ENCODE measurements around the gene GAGE12G.
"Not testable (repeated sequence)": the region's sequence is repeated elsewhere in the genome, so short reads cannot be mapped to it uniquely, and the experiment has no call there.

The GAGE12G gene, protein sequence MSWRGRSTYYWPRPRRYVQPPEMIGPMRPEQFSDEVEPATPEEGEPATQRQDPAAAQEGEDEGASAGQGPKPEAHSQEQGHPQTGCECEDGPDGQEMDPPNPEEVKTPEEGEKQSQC

DNA sequence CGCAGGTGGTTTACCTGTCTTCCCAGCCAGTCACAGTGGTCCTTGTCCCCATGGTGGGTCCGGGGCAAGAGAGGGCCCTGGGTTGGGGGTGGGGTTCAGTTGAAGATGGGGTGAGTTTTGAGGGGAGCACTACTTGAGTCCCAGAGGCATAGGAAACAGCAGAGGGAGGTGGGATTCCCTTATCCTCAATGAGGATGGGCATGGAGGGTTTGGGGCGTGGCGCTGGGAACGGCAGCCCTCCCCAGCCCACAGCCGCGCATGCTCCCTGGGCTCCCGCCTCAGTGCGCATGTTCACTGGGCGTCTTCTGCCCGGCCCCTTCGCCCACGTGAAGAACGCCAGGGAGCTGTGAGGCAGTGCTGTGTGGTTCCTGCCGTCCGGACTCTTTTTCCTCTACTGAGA is at the start of gene GAGE12G:
Gene GAGE12G, plus strand, starts transcription at position 301 of the 400 bp plus-strand sequence. CDS start 1,155 bp downstream, outside the sequence.
- not testable (repeated sequence) for DNase-seq

DNA sequence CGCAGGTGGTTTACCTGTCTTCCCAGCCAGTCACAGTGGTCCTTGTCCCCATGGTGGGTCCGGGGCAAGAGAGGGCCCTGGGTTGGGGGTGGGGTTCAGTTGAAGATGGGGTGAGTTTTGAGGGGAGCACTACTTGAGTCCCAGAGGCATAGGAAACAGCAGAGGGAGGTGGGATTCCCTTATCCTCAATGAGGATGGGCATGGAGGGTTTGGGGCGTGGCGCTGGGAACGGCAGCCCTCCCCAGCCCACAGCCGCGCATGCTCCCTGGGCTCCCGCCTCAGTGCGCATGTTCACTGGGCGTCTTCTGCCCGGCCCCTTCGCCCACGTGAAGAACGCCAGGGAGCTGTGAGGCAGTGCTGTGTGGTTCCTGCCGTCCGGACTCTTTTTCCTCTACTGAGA is 38.3 kb upstream of the GAGE12G start, which contains the start of gene GAGE12C:
Gene GAGE12C, plus strand, starts transcription at position 301 of the 400 bp plus-strand sequence. CDS start 1,155 bp downstream, outside the sequence.
- not testable (repeated sequence) for DNase-seq

DNA sequence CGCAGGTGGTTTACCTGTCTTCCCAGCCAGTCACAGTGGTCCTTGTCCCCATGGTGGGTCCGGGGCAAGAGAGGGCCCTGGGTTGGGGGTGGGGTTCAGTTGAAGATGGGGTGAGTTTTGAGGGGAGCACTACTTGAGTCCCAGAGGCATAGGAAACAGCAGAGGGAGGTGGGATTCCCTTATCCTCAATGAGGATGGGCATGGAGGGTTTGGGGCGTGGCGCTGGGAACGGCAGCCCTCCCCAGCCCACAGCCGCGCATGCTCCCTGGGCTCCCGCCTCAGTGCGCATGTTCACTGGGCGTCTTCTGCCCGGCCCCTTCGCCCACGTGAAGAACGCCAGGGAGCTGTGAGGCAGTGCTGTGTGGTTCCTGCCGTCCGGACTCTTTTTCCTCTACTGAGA is 28.8 kb upstream of the GAGE12G start, which contains the start of gene GAGE12D:
Gene GAGE12D, plus strand, starts transcription at position 301 of the 400 bp plus-strand sequence. CDS start 1,155 bp downstream, outside the sequence.
- not testable (repeated sequence) for DNase-seq

DNA sequence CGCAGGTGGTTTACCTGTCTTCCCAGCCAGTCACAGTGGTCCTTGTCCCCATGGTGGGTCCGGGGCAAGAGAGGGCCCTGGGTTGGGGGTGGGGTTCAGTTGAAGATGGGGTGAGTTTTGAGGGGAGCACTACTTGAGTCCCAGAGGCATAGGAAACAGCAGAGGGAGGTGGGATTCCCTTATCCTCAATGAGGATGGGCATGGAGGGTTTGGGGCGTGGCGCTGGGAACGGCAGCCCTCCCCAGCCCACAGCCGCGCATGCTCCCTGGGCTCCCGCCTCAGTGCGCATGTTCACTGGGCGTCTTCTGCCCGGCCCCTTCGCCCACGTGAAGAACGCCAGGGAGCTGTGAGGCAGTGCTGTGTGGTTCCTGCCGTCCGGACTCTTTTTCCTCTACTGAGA is 19.2 kb upstream of the GAGE12G start, which contains the start of gene GAGE12E:
Gene GAGE12E, plus strand, starts transcription at position 301 of the 400 bp plus-strand sequence. CDS start 1,155 bp downstream, outside the sequence.
- not testable (repeated sequence) for DNase-seq

DNA sequence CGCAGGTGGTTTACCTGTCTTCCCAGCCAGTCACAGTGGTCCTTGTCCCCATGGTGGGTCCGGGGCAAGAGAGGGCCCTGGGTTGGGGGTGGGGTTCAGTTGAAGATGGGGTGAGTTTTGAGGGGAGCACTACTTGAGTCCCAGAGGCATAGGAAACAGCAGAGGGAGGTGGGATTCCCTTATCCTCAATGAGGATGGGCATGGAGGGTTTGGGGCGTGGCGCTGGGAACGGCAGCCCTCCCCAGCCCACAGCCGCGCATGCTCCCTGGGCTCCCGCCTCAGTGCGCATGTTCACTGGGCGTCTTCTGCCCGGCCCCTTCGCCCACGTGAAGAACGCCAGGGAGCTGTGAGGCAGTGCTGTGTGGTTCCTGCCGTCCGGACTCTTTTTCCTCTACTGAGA is 9.7 kb upstream of the GAGE12G start, which contains the start of gene GAGE12F:
Gene GAGE12F, plus strand, starts transcription at position 301 of the 400 bp plus-strand sequence. CDS start 1,155 bp downstream, outside the sequence.
- not testable (repeated sequence) for DNase-seq

DNA sequence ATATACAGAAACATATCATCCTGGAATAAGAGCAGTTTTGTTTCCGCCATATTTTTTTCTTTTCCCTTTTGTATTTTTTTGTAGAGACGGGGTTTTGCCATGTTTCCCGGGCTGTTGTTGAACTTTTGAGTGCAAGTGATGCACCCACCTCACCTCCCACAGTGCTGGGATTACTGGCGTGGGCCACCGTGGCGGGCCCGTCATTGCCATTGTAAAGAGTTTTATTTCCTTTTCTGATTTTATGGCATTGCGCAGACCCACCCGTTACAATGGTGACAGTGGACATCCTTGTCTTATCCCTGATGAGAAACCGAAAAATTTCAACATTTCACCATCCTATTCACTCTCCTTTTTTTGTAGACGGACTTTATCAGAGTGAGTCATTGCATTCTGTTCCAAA is 1.5 kb upstream of the GAGE12G start:
- DNase-seq = not testable (repeated sequence)

DNA sequence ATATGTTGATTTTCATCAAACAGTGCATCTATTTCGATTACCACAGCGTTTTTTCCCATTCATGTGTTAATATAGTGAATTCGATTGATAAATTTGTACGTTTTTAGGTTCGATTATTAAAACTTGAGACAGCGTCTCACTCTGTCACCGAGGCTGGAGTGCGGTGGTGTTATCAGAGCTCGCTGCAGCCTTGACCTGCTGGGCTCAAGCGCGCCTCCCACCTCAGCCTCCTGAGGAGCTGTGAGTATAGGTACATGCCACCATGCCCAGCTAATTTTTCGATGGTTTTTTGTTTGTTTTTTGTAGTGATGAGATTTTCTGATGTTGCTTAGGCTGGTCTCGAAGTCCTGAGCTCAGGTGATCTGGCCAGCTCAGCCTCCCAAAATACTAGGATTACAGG is 1.0 kb upstream of the GAGE12G start:
- DNase-seq = not testable (repeated sequence)

DNA sequence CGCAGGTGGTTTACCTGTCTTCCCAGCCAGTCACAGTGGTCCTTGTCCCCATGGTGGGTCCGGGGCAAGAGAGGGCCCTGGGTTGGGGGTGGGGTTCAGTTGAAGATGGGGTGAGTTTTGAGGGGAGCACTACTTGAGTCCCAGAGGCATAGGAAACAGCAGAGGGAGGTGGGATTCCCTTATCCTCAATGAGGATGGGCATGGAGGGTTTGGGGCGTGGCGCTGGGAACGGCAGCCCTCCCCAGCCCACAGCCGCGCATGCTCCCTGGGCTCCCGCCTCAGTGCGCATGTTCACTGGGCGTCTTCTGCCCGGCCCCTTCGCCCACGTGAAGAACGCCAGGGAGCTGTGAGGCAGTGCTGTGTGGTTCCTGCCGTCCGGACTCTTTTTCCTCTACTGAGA is 9.4 kb downstream of the GAGE12G start, which contains the start of gene GAGE12H:
Gene GAGE12H, plus strand, starts transcription at position 301 of the 400 bp plus-strand sequence. CDS start 1,155 bp downstream, outside the sequence.
- DNase-seq = not testable (repeated sequence)

DNA sequence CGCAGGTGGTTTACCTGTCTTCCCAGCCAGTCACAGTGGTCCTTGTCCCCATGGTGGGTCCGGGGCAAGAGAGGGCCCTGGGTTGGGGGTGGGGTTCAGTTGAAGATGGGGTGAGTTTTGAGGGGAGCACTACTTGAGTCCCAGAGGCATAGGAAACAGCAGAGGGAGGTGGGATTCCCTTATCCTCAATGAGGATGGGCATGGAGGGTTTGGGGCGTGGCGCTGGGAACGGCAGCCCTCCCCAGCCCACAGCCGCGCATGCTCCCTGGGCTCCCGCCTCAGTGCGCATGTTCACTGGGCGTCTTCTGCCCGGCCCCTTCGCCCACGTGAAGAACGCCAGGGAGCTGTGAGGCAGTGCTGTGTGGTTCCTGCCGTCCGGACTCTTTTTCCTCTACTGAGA is 19.0 kb downstream of the GAGE12G start, which contains the start of gene GAGE2A:
Gene GAGE2A, plus strand, starts transcription at position 301 of the 400 bp plus-strand sequence. CDS start 1,155 bp downstream, outside the sequence.
- not testable (repeated sequence) for DNase-seq

DNA sequence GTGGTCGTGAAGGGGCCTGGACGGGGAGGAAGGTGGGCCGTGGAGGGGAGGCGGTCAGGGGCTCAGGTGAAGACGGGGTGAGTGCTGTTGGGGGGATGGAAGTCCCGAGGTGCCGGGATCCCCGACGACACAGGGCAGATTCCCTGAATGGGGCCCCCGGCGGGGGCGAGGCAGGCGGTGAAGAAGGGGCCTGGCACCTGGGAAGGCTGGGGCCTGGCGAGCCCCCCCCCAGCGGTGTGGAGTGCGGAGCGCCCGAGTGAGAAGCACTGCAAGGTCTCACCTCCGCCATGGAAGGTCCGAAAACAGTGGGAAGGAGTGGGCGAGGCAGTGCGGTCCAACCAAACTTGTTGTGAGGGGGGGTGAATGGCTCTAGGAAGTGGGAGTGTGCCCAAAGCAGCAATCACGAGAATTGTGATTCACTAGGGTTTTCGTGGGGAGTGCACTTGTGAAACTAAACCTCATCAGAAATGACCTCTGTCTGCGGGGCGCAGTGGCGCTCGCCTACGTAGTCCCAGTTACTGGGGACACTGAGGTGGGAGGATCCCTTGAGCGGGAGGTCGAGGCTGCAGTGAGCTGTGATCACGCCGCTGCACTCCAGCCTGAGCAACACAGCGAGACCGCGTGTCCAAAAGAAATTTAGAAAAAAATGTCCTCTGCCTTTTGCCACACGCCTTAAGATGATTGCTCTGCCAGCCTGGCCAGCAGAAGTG is 19.7 kb downstream of the GAGE12G start:
- not testable (repeated sequence) for DNase-seq

DNA sequence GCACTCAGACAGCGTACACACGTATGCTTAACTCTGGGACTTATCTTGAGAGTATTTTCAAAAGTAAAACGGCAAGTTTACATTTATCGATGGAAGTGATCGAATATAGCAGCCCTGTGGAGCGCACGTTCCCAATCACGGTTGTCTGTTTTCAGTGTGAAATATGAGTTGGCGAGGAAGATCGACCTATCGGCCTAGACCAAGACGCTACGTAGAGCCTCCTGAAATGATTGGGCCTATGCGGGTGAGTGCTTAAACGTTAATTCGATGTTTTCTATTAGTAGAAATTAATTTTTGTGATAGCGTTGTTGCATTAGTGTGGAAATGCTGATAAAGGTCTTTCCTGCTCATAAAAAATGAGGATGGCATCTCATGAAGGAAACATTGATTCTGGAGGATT is 20.3 kb downstream of the GAGE12G start:
- not testable (repeated sequence) for DNase-seq

DNA sequence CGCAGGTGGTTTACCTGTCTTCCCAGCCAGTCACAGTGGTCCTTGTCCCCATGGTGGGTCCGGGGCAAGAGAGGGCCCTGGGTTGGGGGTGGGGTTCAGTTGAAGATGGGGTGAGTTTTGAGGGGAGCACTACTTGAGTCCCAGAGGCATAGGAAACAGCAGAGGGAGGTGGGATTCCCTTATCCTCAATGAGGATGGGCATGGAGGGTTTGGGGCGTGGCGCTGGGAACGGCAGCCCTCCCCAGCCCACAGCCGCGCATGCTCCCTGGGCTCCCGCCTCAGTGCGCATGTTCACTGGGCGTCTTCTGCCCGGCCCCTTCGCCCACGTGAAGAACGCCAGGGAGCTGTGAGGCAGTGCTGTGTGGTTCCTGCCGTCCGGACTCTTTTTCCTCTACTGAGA is 28.5 kb downstream of the GAGE12G start, which contains the start of gene GAGE1:
Gene GAGE1, plus strand, starts transcription at position 301 of the 400 bp plus-strand sequence. CDS start 1,155 bp downstream, outside the sequence.
- DNase-seq = not testable (repeated sequence)

DNA sequence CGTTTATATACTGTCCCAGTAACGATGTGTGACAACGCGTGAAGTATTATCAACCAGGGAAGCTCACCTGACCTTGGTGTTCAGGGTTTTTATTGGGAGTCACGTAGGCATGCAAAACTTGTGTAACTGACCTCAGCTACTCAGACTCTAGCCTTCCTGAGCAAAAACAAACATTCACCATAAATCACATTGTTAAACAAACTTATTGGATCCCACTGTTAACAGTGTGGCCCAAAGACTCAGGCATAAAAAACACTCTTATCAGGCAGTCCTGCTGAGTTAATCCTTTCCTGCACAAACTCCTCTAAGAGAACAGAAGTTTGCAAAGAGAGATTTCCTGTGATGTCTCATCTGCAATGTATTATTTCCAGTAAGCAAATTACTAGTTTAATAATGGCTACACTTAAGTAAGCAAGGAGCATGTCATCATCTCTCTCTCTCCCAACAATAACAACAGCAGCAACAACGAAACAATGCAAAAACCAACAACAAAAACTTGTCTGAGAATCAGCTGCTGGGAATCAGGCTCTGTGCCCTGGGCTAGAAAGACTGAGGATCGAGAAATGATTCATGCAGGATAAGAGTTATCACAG is 40.6 kb downstream of the GAGE12G start:
- DNase-seq = no peak

DNA sequence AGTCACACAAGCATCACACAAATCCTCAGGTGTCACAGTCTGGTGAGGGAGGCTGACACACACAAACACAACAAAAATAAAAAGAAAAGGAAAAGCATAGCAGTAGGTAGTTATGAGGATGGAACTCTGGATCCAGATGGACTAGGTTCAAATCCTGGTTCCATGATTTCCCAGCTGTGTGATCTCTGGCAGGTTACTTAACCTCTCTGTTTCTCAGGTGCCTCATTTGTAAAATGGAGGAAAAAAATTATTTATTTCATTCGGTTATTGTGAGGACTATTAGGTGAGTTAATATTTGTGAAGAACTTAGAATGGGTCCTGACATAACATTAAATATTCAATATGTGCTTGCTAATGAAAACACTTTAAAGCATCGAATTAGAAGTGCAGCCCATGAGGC is 48.4 kb downstream of the GAGE12G start:
- DNase-seq = no peak
